CD4-positive, alpha-beta T cell treated with Interleukin-12 subunit alpha and Interleukin-12 subunit beta, for 1 hour (primary cell): ENCODE measurements around the gene LNX2.

Experiments
- DNase-seq: peaks from one replicate; pipeline ENCODE4 v3.0.0-alpha.2; 2020

The LNX2 gene

DNA sequence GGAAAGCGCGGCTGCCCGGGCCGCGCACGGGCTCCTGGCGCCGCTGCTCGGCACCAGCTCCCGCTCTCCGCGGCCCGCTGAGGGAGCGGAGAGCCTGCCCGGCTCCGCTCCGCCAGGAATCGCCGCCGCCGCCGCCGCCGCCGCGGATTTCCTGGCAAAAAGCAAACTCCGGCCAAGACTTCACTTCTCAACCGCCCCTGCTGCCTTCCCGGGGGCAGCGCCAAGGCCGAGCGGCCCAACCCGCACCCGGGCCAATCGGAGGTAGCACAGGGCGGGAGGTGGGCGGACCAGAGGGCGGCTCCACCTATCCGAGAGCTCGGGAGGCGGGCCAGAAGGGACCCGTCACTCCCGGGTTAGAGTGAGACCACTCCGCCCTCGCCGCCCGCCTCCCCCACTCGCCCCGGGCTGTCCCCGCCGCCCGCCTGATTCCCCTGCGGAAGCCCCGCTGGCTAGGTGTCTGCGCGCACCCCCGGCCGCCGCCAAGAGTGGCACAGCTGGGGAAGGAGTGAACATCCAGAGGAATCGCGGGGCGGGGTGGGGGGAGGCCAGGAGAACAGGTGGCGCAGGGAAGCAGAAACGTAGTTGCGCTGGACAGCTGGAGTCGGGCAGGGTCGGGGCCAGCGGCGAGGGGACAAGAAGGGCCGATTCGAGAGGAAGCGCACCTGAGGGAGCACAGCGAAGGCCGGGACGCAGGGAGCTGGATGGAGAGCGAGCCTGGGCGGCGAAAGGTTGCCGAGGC, at the start of gene LNX2:
Gene LNX2 (minus strand): TSS at position 153 of the 739 bp plus-strand sequence. CDS start 38,826 bp downstream, outside the sequence.
- DNase-seq, result peak; percentile 97

- no peak for DNase-seq
Observed at GRCh38 chr13:27667946-27668345, 47.6 kb upstream of the LNX2 start.

DNA sequence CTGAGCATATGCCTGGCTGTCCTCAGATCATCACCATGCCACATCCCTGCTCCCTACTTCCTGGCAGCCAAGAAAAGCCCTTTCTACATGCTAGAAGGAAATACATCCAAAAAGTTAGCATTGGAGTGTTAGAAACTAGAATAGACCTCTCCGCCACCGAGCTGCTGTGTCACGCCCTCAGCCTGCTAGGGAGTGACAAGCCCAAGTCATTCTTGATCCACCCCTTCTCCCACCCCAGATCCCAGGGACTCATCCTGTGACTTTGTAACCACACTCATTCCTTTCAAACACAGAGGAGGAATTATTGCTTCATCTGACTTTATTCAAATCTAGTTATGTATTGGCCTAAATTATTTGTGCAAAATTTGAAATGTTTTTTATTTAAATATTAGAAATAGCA, 46.6 kb upstream of the LNX2 start:
- DNase-seq, result no peak

DNA sequence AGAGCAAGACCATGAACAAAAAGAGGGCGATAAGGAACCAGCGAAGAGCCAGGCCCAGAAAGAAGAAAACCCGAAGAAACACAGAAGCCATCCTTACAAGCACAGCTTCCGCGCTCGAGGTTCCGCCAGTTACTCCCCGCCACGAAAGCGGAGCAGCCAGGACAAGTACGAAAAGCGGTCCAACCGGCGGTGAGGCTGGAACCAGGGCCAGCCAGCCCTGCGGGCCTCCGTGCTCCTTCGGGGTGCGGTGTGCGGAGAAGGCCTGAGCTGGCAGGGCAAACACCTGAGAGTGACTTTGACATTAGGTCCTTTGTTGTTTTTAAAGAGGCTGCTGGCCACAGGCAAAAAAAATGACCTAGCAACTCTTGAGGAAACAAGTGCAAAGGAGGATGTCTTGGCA, 45.4 kb upstream of the LNX2 start:
- no peak for DNase-seq

- no peak for DNase-seq
Observed at GRCh38 chr13:27665333-27665732, 45.0 kb upstream of the LNX2 start.

- no peak for DNase-seq
Observed at GRCh38 chr13:27663947-27664346, 43.6 kb upstream of the LNX2 start.

- DNase-seq, result no peak
Observed at GRCh38 chr13:27662738-27663470, 42.6 kb upstream of the LNX2 start.

DNA sequence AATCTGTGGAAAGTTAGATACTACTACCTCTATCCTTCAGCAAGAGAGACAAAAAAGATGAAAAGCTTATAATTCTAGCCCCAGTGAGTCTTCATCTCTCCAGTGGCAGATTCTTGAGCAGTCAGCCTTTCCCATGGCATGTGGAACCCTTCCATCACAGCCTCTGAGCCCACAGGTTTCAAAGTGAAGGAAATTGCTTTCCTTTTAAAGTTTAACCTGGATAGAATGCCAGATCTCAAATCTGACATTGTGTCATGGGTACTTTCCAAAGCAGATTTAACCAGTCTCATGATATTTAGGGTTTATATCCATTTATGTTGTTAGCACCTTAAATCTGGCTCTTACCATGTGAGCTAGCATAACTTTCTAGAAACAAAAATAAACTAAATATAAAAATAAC, 40.7 kb upstream of the LNX2 start:
- DNase-seq, result no peak

GRCh38 chr13:27660511-27660910, 40.2 kb upstream of the LNX2 start:
- DNase-seq, result no peak

- no peak for DNase-seq
Observed at GRCh38 chr13:27659145-27659865, 39.0 kb upstream of the LNX2 start.

- no peak for DNase-seq
Observed at GRCh38 chr13:27658546-27658945, 38.2 kb upstream of the LNX2 start.

DNA sequence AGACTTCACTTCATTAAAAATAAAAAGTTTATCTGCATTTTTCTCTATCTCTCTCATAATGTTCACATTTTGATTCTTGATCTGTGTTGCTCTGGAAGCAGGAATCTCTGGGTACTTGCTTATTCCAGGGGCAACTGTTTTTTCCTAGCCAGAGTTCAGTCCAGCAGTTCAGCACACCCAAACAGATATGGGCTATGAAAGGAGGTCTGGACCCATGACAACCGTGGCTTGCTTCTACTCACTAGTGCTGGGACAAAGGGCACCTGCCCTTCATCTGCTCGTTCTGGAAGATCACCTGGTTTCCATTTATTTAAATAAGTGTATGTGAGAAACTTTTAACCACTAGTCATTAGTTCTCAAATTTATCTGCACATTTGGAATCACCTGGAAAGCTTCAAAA, 37.4 kb upstream of the LNX2 start:
- DNase-seq, result no peak

DNA sequence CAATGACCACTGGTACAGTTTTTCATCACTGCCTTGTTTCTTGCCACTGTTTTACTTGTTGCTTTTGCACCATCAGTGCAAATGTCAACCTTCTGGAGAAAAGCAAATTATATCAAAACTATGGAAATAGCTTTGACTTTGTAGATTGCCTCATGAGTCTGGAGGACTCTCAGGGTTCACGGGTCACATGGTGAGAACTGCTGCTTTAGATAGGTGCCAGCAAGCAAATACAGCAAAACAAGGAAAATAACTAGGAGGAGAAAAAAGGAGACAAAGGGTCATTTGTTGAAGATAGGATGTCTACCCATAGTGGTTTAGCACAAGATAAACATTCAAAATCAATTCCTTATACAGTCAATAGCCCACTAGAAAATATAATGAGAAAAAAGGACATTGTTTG, 34.5 kb upstream of the LNX2 start:
- no peak for DNase-seq

DNA sequence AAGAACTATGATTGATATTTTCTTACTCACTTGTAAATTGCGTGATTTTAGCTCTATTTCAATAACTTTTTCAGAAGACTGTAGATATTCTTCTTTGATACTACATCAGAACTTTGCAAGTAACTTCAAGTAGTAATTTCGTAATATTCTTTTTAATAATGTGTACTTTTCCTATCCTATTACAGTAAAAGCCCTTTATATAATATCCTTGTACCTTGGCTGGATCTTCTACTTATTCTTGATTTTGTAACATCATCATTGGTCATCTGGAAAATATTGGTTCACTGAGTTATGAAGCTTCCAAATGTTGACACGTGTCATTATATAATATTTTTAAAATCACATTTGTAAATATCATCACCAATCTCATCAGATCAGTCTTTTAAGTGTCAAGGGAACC, 33.7 kb upstream of the LNX2 start:
- DNase-seq, result no peak

- DNase-seq, result no peak
Observed at GRCh38 chr13:27650312-27650711, 30.0 kb upstream of the LNX2 start.

DNA sequence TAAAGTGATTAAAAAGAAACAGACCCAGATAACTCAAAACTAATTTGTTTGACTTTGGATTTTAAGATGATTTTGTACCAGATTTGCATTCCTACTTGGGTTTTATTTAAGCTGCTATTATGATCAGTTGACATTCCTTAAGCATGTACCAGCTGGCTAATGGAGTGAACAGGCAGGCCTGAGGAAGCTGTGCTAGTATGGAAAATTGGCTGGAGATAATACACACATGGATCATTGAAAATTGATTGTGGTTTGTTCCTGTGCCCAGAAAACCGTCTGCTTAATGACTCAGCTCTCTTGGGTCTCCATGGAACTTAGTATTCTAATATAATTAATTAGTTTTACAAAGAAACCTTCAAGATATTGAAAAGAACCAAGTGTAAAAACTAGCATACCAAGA, 24.0 kb upstream of the LNX2 start:
- no peak for DNase-seq

DNA sequence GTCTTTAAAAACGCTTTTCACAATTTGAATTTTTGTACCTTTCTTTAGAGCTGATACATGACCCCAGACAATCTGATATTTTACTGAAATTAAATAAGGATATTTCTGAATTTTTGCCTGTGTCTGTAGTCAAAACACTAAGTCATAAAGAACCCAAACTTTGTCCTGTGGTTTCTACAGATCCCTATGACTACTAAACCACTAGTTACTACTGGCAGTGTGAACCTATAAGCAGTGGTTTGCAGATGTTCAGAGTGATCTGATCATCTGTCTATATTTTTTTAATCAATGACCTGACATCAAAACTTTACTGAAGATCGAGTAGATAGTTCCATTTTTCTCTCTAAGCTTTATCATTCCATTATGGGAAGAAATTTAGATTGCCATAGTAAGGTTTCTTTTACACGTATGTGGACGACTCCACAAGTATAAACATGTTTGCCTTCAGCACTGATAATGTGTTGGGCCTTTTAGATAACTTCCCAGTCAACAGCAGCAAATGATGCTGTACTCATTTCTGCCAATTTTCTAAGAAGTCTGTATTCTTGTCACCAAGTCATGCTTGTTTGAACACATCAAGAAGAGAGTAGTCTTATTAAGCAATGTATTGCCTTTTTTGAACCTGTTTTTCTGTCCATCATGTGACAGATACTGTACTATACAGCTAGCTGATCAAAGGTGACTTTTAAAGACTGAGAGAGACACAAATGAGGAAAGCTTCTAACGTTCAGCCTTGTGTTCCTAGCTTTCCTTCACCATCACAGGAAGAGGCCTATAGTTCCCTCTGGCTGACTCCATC, 23.2 kb upstream of the LNX2 start:
- no peak for DNase-seq

GRCh38 chr13:27641711-27642502, 21.6 kb upstream of the LNX2 start:
- no peak for DNase-seq

- no peak for DNase-seq
Observed at GRCh38 chr13:27639186-27639585, 18.9 kb upstream of the LNX2 start.

- no peak for DNase-seq
Observed at GRCh38 chr13:27638521-27638920, 18.2 kb upstream of the LNX2 start.

- DNase-seq, result no peak
Observed at GRCh38 chr13:27638001-27638400, 17.7 kb upstream of the LNX2 start.

DNA sequence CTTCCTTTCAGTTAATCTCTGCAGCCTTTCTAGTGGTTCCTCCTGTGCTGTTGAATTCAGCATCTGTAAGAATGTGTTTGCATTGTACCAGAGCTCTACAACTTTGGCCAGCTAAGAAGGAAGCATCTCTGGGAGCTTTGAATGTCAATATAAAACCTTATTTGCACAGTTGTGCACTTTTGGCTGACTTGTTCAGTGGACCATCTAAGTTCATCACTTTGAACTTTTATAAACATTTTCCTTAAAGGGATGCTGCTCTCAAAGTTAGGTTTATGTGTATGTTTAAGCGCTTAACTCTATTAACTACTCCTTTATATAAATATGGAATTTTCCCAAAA, 16.9 kb upstream of the LNX2 start:
- no peak for DNase-seq
